Thyroid gland (tissue), 4 donors: ENCODE results near the gene PSMC5.
"Not testable (repeated sequence)": the region's sequence is repeated elsewhere in the genome, so short reads cannot be mapped to it uniquely, and the experiment has no call there.

Source experiments
- POLR2A ChIP-seq, 2 donors: fragments of 450-650 bp; IDR thresholded peaks; one replicate each; pipeline ENCODE4 v1.6.1; 2017; ENCODE audit warnings: antibody characterized with exemption in 2 of 2, mild to moderate bottlenecking in 2 of 2, moderate library complexity in 1 of 2
- TF ChIP-seq, protein P1 (sequence below), 6 experiments: fragments of 200-600 bp in 3 of 6; fragments of 450-650 bp in 3 of 6; sonication (generic) in 3 of 6; IDR thresholded peaks; one replicate each; pipeline ENCODE4 v1.5.1; 2016 to 2019; ENCODE audit warnings: antibody characterized with exemption in 6 of 6, mild to moderate bottlenecking in 2 of 6, inconsistent platforms in 1 of 6, moderate library complexity in 1 of 6

DNA sequence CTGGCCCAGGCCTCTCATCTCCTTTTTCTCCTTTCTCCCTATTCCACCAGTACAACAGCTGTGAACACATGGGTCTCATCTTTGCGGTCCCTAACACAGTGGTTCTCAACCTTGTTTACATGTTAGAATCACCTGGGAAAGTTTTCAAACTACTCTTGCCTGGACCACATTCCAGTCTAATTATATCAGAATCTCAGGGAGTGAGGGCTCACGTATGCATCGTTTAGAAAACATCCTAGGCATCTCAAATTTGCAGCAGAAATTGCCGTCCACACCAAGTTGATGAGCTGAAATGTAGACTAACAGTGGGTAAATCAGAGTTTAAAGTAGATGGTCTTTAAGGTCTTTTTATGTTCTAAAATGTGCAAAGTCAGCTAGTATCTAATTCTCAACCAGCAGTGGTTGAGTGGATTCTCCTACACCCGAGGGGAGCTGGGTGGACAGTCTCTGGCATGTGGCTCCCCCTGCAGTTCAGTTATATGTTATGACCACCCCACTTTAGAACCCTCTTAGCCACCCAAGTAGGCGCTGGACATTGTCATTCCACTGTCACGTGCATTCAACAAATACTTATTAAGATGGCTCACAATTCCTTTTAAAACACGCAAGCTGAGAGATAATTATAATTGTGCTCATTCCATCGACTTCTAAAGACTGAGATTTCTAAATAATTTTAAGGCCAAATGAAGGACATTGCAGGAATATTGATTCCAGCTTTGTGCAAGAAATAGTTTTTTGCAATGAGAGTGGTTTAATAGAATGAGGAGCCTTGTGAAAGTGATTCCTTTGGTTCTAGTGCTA, 42.5 kb downstream of the PSMC5 start:
- TF ChIP-seq, protein P1, sequence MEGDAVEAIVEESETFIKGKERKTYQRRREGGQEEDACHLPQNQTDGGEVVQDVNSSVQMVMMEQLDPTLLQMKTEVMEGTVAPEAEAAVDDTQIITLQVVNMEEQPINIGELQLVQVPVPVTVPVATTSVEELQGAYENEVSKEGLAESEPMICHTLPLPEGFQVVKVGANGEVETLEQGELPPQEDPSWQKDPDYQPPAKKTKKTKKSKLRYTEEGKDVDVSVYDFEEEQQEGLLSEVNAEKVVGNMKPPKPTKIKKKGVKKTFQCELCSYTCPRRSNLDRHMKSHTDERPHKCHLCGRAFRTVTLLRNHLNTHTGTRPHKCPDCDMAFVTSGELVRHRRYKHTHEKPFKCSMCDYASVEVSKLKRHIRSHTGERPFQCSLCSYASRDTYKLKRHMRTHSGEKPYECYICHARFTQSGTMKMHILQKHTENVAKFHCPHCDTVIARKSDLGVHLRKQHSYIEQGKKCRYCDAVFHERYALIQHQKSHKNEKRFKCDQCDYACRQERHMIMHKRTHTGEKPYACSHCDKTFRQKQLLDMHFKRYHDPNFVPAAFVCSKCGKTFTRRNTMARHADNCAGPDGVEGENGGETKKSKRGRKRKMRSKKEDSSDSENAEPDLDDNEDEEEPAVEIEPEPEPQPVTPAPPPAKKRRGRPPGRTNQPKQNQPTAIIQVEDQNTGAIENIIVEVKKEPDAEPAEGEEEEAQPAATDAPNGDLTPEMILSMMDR (IDR thresholded peaks at IDR 0.05), result not testable (repeated sequence)
- not testable (repeated sequence) for TF ChIP-seq POLR2A (IDR thresholded peaks at IDR 0.05)
